Measurements from ENCODE around the gene HGF.

DNA sequence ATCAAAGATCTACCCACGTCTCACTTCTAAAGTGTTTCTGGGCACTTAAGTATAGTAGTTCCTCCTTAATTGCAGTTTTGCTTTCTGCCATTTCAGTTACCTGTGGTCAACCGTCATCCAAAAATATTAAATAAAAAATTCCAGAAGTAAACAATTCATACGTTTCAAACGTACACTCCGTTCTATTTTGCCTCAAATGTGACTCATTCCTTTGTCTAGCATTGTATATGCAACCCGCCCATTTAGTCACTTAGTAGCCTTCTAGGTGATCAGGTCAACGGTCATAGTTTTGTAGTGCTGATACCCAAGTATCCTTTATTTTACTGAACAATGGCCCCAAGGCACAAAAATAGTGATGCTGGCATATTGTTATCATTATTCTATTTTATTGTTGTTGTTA, 33.8 kb downstream of the HGF start:
- TF ChIP-seq POLR2A (IDR thresholded peaks at IDR 0.05) (no peak), POLR2AphosphoS5 (IDR thresholded peaks at IDR 0.05) (no peak)
- TF ChIP-seq, protein P1, sequence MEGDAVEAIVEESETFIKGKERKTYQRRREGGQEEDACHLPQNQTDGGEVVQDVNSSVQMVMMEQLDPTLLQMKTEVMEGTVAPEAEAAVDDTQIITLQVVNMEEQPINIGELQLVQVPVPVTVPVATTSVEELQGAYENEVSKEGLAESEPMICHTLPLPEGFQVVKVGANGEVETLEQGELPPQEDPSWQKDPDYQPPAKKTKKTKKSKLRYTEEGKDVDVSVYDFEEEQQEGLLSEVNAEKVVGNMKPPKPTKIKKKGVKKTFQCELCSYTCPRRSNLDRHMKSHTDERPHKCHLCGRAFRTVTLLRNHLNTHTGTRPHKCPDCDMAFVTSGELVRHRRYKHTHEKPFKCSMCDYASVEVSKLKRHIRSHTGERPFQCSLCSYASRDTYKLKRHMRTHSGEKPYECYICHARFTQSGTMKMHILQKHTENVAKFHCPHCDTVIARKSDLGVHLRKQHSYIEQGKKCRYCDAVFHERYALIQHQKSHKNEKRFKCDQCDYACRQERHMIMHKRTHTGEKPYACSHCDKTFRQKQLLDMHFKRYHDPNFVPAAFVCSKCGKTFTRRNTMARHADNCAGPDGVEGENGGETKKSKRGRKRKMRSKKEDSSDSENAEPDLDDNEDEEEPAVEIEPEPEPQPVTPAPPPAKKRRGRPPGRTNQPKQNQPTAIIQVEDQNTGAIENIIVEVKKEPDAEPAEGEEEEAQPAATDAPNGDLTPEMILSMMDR (IDR thresholded peaks at IDR 0.05): no peak

Data from sigmoid colon (tissue), 4 donors.